ENCODE measurements around the gene PCCA. TPM values are rescaled to one million over a fixed set of nuclear protein-coding genes. Genes with fewer than 3 reads are reported as not detected.

Gene PCCA
- total and polyA plus RNA-seq, 2 experiments from 2014 or later: 41.9 to 46.6 TPM

DNA sequence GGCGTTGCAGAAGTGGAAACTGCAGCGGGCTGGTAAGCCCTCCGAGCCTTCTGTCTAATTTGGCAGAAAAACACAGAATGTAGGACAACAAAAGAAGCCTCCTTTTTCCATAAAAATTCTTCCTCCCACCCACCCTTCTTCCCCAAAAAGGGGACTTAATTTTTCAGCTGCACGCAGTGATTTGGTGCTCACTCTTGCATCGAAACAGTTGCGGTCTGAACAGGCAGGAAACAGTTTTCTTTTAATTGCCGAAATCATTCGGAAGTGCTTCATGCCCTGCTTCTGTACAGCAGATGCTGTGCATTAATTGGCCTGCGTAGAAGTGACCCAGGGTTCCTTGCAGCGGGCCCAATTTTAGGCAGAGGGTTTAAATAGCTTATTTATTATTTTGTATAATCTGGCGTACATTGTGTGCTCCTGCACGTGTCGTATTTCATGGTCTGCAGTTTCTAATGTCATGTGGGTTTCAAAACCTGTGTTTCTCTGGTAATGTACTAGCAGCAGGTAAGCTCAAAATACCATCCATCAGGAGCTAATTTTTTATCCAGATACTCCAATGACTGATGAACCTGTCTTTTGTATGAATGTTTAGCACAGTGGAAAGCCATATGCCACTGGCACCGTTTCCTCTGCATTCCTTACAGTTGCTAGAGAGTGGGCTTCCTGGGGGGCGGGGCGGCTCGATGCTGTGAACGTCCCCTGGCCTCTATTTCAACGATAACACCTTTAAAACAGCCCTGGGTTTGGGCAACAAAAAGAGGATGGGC, 433.1 kb downstream of the PCCA start:
- no peaks in the 10 kb centered on the region for H4K20me1 ChIP-seq (replicated peaks; ENCODE audit: insufficient read depth)
- peak overlapping the region; percentile 49 for H3K4me2 ChIP-seq
- ATAC-seq (no peak), DNase-seq (ENCODE audit: low spot score) (no peak)
- peaks cover 14% of the 10 kb centered on the region for H3K27me3 Mint-ChIP-seq (ENCODE audit: insufficient read depth, low read depth, poor library complexity)
- no peaks in the 10 kb centered on the region for H3K9me2 ChIP-seq (ENCODE audit: insufficient read depth)
- H3K36me3 Mint-ChIP-seq (ENCODE audit: low read depth): no peaks in the 10 kb centered on the region
- TF ChIP-seq EZH2phosphoT487 (IDR thresholded peaks at IDR 0.05; ENCODE audit: unreplicated experiment) (no peak), ZNF114 (CRISPR knock-in tag; IDR thresholded peaks at IDR 0.05) (no peak), NANOG (IDR thresholded peaks at IDR 0.05; ENCODE audit: borderline replicate concordance) (no peak), CREB1 (CRISPR knock-in tag; IDR thresholded peaks at IDR 0.05; ENCODE audit: low read depth) (no peak), STAT1 (IDR thresholded peaks at IDR 0.05; ENCODE audit: unreplicated experiment) (no peak)
- TF ChIP-seq, protein P1, sequence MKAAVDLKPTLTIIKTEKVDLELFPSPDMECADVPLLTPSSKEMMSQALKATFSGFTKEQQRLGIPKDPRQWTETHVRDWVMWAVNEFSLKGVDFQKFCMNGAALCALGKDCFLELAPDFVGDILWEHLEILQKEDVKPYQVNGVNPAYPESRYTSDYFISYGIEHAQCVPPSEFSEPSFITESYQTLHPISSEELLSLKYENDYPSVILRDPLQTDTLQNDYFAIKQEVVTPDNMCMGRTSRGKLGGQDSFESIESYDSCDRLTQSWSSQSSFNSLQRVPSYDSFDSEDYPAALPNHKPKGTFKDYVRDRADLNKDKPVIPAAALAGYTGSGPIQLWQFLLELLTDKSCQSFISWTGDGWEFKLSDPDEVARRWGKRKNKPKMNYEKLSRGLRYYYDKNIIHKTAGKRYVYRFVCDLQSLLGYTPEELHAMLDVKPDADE (IDR thresholded peaks at IDR 0.05): no peak
- TF ChIP-seq, protein P2, sequence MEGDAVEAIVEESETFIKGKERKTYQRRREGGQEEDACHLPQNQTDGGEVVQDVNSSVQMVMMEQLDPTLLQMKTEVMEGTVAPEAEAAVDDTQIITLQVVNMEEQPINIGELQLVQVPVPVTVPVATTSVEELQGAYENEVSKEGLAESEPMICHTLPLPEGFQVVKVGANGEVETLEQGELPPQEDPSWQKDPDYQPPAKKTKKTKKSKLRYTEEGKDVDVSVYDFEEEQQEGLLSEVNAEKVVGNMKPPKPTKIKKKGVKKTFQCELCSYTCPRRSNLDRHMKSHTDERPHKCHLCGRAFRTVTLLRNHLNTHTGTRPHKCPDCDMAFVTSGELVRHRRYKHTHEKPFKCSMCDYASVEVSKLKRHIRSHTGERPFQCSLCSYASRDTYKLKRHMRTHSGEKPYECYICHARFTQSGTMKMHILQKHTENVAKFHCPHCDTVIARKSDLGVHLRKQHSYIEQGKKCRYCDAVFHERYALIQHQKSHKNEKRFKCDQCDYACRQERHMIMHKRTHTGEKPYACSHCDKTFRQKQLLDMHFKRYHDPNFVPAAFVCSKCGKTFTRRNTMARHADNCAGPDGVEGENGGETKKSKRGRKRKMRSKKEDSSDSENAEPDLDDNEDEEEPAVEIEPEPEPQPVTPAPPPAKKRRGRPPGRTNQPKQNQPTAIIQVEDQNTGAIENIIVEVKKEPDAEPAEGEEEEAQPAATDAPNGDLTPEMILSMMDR (conservative IDR thresholded peaks at IDR 0.05; ENCODE audit: low read depth in 2 of 2): no peak
- TF ChIP-seq, protein P3, sequence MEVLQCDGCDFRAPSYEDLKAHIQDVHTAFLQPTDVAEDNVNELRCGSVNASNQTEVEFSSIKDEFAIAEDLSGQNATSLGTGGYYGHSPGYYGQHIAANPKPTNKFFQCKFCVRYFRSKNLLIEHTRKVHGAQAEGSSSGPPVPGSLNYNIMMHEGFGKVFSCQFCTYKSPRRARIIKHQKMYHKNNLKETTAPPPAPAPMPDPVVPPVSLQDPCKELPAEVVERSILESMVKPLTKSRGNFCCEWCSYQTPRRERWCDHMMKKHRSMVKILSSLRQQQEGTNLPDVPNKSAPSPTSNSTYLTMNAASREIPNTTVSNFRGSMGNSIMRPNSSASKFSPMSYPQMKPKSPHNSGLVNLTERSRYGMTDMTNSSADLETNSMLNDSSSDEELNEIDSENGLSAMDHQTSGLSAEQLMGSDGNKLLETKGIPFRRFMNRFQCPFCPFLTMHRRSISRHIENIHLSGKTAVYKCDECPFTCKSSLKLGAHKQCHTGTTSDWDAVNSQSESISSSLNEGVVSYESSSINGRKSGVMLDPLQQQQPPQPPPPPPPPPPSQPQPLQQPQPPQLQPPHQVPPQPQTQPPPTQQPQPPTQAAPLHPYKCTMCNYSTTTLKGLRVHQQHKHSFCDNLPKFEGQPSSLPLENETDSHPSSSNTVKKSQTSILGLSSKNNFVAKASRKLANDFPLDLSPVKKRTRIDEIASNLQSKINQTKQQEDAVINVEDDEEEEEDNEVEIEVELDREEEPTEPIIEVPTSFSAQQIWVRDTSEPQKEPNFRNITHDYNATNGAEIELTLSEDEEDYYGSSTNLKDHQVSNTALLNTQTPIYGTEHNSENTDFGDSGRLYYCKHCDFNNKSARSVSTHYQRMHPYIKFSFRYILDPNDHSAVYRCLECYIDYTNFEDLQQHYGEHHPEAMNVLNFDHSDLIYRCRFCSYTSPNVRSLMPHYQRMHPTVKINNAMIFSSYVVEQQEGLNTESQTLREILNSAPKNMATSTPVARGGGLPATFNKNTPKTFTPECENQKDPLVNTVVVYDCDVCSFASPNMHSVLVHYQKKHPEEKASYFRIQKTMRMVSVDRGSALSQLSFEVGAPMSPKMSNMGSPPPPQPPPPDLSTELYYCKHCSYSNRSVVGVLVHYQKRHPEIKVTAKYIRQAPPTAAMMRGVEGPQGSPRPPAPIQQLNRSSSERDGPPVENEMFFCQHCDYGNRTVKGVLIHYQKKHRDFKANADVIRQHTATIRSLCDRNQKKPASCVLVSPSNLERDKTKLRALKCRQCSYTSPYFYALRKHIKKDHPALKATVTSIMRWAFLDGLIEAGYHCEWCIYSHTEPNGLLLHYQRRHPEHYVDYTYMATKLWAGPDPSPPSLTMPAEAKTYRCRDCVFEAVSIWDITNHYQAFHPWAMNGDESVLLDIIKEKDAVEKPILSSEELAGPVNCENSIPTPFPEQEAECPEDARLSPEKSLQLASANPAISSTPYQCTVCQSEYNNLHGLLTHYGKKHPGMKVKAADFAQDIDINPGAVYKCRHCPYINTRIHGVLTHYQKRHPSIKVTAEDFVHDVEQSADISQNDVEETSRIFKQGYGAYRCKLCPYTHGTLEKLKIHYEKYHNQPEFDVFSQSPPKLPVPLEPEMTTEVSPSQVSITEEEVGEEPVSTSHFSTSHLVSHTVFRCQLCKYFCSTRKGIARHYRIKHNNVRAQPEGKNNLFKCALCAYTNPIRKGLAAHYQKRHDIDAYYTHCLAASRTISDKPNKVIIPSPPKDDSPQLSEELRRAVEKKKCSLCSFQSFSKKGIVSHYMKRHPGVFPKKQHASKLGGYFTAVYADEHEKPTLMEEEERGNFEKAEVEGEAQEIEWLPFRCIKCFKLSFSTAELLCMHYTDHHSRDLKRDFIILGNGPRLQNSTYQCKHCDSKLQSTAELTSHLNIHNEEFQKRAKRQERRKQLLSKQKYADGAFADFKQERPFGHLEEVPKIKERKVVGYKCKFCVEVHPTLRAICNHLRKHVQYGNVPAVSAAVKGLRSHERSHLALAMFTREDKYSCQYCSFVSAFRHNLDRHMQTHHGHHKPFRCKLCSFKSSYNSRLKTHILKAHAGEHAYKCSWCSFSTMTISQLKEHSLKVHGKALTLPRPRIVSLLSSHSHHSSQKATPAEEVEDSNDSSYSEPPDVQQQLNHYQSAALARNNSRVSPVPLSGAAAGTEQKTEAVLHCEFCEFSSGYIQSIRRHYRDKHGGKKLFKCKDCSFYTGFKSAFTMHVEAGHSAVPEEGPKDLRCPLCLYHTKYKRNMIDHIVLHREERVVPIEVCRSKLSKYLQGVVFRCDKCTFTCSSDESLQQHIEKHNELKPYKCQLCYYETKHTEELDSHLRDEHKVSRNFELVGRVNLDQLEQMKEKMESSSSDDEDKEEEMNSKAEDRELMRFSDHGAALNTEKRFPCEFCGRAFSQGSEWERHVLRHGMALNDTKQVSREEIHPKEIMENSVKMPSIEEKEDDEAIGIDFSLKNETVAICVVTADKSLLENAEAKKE (CRISPR knock-in tag; IDR thresholded peaks at IDR 0.05): no peak
- H3K4me1 ChIP-seq (ENCODE audit: insufficient read depth): peaks cover 51% of the 10 kb centered on the region
- peaks cover 2% of the 10 kb centered on the region; the same call in 1 of the 2 replicates for H3F3A ChIP-seq (replicated peaks; ENCODE audit: low read depth)
- H3K27me3 ChIP-seq (ENCODE audit: insufficient read depth): no peaks in the 10 kb centered on the region
- H3K36me3 ChIP-seq (ENCODE audit: insufficient read depth): no peaks in the 10 kb centered on the region
- H3K27ac ChIP-seq (ENCODE audit: low read depth): no peak overlapping the region
- peak overlapping the region; percentile 30; the same call in 1 of the 3 replicates for H3K4me3 Mint-ChIP-seq
- no peaks in the 10 kb centered on the region; the same call in 2 of the 3 replicates for H3K9me3 Mint-ChIP-seq
- no peaks in the 10 kb centered on the region for H3K79me2 ChIP-seq (replicated peaks; ENCODE audit: insufficient read depth)
- H3K4me3 ChIP-seq: no peak overlapping the region
- H2AFZ ChIP-seq: no peak overlapping the region
- peaks cover 67% of the 10 kb centered on the region for H3K4me1 Mint-ChIP-seq
- H3K27ac Mint-ChIP-seq: 0 out of 2 replicates have a peak overlapping the region, but pooled peaks have one; percentile 32

Data from GM23338 (cell line).